GM19035 (cell line): Measurements from ENCODE around the gene PADI2.
"Not testable (repeated sequence)": the region's sequence is repeated elsewhere in the genome, so short reads cannot be mapped to it uniquely, and the experiment has no call there.

Source experiments
- ATAC-seq: cut with Tn5 transposase; IDR thresholded peaks from one replicate; pipeline ENCODE4 v1.9.1; 2021; ENCODE audit not compliant: unreplicated experiment

PADI2 gene

DNA sequence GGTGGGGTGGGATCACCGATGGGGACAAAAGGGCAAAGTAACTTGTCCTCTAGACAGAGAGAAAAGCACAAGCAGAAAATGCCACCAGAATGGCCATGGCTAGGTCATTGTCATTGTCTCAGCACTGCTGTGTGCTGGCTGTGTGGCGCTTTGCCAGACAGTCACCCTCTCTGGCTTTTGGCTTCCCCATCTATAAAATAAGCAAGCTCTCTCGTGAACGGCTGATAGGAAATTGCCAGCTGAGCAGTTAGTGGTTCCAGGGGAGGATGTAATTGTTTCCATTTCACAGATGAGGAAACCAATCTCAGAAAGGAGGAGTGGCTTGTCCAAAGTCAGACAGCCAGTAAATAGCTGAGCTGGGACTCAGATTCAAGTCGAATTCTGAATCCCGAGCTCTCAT is 32.5 kb downstream of the PADI2 start:
- no peak for ATAC-seq

DNA sequence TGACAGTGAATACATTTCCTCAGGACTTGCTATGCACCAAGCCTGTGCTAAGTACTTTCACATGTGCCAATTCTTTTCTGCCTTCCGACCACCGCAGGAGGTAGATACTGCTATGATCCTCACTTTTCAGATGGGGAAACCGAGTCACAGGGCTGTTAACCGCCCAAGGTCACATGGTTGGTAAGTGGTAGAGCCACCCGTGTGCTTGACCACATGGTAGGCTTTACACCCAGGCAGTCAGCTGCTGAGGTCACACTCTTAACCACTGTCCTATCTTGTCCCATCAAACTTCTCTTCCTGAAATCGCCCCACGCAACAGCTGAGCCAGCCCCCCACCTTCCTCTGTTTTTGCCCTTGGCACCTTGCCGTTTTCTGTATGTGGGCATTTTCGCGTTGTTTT is 34.5 kb downstream of the PADI2 start:
- no peak for ATAC-seq

DNA sequence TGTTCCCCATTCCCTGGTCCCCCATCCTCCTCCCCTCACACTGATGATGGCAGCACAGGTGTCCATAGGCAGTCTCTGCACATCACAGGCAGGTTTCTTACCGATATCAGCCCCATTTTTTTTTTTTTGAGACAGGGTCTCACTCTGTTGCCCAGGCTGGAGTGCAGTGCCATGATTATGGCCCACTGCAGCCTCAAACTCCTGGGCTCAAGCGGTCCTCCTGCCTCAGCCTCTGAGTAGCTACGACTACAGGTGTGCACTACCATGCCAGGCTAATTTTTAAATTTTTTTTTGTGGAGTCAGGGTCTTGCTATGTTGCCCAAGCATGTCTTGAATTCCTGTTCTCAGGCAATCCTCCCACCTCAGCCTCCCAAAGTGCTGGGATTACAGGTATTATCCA is 36.5 kb downstream of the PADI2 start:
- ATAC-seq: no peak

DNA sequence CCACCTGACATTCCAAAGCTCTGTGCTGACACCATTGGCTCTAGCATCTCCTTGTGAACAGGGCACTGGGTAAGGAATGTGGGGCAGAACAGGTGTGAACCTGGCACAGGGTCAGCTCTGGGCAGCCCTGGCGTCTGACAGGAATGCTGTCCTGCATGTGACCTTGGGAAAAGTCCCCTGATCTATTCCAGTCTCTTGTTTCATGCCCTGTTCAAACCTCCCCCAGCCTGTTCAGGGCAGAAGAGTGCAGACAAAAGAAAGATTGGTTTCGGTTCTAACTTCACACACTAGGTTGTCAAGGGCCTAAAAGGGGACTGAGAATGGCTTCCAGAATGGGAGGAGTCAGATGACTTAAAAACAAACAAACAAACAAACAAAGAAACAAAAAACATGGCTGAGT is 37.8 kb downstream of the PADI2 start:
- ATAC-seq: no peak

DNA sequence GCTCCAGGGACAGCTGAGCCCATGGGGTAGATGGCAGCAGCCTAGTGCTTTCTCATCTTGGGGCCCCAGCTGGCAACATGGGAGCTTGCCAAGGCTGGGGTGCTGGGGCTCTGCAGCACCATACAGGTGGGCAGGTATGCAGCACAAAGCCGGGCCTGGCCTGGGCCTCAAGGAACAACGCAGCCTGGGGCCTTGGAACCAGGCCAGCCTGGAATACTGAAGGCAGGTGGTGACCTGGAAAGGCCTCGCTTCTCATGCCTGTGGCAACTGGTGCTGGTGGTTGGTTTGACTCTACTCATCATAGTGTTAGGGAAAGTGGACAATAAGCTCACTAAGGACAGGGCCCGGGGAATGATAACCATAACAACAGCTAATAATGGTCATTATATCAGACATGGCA is 38.4 kb downstream of the PADI2 start:
- ATAC-seq: no peak

DNA sequence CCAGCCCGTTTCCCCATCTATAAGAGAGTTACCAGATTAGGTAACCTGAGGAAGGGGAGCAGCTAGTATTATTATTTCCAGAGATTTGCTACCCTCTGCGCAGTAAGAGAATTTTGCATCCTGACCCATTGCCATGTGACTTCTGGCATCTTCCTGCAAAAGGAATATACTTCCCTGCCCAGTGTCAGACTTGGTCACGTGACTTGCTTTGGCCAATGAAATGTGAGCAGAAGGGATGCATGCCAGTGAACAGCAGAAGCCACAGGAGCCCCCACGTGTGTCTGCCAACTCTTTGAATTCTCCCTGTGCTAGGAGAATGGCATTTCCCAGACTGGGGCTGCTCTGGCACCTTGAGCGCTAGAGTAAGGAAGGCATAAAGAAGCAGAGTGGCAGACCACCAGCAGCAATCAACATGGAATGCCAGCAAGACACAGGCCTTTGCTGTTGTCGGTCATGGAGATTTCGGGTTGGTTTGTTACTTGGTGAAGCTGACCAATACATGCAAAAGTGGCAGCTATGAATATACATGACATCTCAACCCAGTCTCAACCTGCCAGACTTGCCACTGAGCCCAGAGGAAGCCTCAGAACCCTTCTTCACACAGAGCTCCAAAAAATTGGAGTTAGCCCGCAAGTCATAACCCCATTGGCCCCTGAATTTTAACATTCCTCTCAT is 39.0 kb downstream of the PADI2 start:
- no peak for ATAC-seq

DNA sequence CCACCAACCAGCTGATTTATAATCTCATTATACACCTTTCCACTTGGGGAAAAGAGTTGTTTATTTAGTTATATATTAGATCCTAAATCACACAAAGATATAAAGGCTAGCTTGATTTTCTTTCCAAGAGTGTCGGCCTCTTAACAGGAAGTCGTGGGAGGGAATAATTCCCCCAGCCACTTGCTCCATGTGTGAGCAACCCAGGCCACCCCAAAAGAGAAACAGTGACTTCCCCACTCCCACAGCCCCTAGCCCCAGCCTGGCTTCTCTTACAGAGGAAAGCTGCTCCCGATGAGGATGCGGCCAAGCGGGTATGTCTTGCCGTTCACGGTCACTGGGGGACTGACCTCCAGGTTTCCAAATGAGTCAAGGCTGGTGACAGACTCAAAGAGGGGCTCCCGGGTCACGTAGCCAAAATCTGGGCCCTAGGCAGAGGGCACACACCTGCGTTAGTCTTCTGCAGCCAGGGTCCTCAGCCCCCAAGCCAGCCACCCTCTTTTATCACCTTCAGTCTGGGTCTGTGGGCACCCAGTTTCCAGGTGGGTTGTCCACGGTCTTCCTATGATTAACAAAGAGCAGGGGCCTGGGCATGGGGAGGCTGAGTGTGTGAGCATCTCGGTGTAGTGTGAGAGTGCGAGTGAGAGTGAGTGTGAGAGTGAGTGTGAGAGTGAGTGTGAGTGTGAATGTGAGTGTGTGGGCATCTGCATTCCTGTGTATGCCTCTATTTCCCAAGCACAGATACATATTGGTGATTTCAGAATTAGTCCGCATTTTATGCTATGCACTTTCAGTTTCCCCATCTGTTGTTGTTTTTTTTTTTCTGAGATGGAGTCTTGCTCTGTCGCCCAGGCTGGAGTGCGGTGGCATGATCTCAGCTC is 40.0 kb downstream of the PADI2 start:
- no peak for ATAC-seq

DNA sequence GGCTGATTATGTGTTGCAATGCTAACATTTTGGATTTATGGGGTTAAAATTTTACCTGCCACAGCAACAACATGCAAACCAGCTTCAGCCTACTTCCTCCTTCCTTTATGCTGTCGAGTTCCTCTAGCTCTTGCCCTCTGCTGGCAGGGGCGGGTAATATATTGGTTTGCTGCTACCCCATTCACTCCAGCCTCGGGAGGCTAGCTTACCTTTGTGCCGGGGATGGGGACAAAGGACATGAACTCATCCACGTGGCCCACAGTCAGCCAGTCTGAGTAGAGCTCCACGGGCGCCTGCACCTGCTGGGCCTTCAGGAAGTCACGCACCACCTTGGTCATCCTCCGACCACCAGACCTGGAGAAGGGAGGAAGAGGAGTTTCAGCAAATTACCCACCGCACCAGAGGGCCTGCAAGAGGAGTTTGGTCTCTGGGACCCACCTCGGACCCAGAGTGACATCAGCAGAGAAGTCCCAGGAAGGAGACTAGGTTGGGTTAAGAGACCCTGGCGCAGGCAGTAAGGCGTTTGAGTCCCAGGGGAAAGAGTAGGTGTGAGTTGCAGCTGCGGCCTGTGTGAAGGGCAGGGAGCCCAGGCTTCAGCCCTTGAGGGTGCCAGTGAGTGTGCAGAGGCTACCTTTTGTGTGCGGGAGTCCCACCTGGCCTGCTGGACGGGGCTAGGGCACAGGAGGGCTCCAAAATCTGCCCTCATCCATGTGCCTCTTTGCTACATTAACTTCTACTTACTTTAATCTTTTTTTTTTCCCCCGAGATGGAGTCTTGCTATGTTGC is 43.6 kb downstream of the PADI2 start:
- no peak for ATAC-seq

DNA sequence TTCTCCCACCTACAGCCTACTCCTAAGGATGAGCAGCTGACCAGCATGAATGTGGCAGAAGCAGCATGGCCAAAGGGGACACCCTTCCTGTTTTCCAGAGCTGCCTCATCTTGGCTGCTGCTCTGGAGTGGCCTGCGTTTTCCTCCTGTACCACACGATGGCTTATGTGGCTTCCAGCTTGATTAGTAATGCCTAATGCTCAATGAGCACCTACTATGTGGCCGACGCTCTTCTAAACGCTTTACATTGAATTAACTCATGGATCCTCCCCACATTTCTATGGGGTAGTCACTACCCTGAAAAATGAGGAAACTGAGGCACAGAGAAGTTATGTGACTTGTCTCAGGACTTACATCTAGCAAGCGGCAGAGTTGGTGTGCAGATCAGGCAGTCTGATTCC is 47.5 kb downstream of the PADI2 start:
- ATAC-seq: no peak

DNA sequence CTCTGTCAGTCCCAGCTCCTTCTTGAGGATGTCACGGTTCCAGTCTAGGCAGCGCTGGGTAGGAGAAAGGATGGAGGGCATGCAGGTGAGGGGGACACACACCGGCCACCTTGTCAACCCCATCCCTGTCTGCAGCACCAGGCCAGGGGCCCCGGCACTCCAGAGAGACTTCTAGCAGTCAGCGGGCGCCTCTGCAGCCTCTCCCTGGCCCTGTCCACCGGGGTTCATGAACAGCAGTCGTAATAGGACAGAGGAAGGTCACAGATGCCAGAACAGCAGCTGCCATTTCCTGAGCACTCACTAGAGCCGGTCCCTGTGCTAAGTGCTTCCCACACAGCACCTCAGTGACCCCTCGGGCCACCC is 49.1 kb downstream of the PADI2 start:
- ATAC-seq: no peak

DNA sequence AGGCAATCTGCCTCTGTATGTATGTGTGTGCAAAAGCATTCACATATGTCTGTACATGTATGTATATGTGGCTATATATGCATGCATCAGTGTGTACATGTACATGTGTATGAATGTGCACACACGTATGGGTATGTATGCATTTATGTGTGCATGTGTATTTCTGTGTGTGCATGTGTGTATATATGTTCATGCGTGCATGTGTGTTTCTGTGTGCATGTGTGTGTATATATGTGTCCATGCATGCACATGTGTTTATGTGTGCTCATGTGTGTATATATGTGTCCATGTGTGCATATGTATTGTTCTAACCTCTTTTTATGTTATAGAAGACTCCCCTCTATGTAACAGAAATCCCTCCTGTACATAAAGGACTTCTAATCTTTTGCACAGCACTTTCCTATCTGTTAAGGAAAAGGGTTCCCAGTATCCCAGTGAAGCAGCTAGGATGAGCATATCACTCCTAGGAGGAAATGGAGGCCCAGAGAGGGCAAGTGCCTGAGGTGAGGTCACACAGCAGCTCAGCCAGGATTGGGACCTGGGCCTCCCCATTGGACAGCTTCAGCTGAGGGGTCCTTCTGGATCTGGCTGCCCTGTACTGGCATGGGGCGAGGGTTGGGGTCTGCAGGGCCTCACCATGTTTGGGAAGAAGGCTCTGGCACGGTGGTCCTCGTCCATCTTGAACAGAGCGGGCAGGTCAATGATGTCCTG is 49.6 kb downstream of the PADI2 start:
- no peak for ATAC-seq

DNA sequence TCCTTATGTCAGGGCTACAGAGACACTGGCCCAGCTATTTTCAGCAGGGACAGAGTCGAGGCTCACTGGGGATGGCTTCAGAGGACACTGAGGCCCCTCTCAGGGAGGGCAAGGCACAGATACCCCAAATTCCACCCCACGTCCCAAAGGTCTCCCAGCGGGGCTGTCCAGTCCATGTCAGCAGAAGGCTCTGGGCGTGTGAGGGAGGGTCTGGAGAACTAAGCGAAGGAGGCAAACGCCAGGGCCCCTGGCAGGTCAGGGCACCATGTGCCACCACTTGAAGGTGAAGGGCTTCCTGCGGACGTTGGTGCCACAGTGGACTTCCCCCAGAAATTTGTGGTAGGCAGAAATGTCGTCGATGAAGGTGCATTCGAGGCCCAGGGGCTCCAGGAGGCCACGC is 50.5 kb downstream of the PADI2 start:
- ATAC-seq: no peak

DNA sequence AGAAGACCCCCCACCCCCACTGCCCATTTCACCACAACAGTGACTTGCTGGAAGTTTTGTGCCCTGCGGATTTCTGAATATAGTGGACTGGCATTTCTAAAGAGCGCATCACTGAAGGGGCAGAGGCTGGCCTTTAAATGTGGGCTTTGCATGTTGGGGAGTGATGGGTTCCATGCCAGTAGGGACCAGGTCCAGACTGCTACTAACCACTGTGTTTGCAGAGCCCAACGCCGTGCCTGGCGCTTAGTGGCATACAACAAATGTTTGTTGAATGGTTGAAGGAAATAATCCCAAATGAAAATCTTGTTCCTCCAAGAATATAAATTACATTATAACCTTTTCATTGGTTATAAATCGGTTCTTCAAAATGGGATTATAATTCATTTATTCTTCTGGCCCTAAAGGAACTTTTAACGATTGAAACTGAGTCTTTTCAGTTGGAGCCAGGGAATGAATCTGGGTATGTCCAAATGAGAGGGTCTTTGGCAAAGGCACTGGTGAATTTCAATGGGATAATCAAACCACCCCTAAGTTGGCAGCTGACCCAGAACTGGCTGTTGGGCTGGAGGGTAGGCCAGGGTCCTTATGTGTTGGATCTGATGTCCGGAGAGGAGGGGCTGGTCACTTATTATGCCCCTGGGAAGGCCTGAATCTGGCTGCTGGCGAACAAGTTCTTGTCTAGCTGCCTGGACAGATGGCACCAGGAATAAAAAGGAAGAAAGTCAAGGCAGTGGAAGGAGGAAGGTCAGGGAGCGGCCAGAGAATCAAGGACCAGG is 51.6 kb downstream of the PADI2 start:
- no peak for ATAC-seq

DNA sequence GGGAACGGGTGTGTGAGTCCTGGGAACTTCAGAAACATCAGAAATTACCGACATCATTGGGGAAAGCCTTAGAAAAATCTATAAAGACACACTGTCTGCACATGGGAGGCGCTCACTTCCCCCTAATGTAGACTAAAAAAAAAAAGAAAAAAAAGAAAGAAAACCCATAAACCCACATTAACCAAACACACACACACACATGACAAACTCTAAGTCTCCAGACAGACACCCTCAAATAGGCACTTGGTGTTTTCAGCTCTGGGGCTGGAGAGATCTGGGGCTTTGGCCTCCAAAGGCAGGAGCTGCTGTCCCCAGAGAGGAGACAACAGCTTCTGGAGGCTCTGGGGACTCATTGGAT is 52.2 kb downstream of the PADI2 start:
- ATAC-seq: no peak

DNA sequence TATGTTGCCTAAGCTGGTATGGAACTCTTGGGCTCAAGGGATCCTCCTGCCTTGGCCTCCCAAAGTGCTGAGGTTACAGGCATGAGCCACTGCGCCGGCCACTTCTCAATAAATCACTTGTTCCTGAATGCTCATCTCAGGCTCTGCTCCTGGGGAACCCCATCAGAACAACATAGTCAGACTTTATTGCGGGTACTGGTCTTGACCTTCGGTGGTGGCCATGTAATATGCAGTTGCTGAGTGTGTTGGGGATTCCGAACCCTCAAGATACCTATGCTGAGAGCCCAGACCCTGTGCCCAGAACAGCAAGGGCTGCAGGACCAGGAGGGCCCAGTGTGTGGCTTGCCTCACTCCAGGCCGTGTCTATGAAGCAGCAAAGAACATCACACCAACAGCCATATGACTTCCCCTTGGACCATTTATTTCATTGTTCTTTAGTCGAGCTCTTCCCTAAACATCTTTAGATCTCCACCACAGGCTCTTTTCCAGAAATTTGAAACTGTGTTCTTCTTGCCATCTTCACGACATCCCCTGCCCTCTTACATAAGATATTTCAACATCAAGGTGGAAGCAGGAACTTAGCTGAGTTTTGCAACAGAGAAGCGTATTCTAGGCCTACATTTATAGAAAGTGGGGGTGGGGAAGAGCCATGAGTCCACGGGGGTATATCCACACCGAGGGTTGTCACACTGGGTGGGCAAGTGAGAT is 52.7 kb downstream of the PADI2 start:
- ATAC-seq: no peak

DNA sequence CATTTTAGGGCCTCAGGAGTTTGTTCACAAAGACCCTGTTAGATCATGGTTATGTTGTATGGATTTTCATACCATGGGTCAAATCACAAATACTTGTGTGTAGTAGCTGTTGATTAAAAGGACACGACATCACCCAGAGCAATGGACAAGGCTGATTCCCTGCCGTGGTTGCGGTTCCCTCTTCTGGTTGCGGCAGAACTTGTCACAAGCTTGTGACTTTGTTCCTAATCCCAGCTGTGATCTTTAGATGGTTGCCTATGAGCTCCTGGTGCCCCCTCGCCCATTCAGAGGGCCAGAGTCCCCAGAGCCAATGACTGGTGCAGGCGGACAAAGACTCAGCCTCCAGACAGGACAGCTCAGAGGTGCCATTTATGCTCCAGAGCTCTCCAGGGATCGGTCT is 53.6 kb downstream of the PADI2 start:
- ATAC-seq: no peak

DNA sequence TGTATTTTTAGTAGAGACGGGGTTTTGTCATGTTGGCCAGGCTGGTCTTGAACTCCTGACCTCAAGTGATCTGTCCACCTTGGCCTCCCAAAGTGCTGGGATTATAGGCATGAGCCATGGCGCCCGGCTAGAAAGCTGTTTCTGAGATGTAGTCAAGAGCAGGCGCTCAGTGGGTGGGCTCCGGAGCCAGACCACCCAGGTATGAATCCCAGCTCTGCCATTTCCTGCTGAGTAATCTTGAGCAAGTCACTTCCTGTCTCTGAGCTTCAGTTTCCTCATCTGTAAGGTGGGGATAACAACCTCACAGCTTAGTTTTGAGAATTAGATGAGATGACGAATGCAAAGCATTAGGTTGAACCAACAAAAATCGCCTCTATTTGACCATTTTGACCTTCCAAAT is 56.5 kb downstream of the PADI2 start:
- ATAC-seq: not testable (repeated sequence)

DNA sequence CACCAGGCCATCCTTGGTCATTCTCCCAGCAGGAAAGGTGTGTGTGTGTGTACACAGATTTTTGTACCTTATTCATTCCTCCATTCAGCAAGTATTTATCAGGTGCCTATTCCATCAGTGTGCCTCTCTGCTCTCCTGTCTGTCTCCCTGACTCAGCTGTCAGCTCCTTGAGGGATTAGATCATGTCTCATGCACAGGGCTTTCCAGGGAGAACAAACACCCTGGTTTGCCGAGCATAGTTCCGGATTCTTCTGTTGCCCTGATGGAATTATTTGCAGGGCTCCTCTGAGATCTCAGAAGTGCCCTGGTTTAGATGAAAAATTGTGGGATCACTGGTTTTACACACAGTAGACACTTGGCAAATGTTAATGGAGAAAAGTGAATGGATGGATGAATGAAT is 57.4 kb downstream of the PADI2 start:
- ATAC-seq: no peak

DNA sequence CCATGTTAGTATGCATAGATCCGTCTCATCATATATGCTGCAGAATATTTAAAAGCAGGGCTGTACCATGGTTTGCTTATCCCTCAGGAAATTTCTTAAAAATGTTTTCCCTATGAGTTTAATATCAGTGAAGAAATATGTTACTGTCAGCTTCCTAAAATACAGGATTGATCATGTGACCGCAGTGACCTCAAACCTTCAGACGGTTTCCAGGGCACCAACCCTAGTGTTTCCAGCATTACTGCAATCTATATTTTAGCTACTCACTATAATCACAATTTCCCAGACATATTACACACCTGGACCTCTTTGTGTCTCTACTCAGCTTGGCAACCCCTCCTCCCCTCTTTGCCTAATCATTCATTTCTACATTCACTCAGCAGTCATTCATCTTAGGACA is 57.8 kb downstream of the PADI2 start:
- no peak for ATAC-seq

DNA sequence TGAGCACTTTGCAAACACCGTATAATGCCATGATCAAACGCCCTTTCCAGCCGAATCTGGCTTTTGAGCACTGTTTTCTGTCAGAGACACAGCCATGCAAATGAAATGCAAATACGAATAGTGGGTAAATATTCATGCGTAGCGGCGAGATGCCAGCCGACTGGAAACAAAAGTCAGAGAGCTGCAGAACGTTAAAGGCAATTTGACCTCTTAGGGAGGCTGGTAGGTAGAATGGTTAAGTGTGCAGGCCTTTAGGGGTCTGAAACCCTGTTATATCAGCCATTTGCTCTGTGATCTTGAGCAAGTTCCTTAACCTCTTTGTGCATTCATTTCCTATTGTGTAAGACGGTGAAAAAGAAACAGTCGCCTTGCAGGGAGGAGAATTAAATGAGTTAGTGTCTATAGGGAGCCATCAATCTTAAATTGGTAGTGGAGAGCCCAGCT is 58.9 kb downstream of the PADI2 start:
- no peak for ATAC-seq
